Measurements from ENCODE around the gene SECTM1. TPM values are rescaled to one million over a fixed set of nuclear protein-coding genes. Genes with fewer than 3 reads are reported as not detected.
"Not testable (repeated sequence)": the region's sequence is repeated elsewhere in the genome, so short reads cannot be mapped to it uniquely, and the experiment has no call there.

SECTM1 gene
- total RNA-seq, 1 donor from 2014 or later, result 0.27 TPM

GRCh38 chr17:82377924-82378740 lies 44.6 kb upstream of the SECTM1 start:
- Mint-ChIP-seq H3K4me3 (ENCODE audit: unreplicated experiment) (no peak overlapping the region), H3K9me3 (ENCODE audit: unreplicated experiment) (no peaks in the 10 kb centered on the region), H3K27me3 (ENCODE audit: low read depth, unreplicated experiment) (peaks cover 41% of the 10 kb centered on the region), H3K36me3 (ENCODE audit: low read depth, unreplicated experiment) (no peaks in the 10 kb centered on the region), H3K27ac (ENCODE audit: unreplicated experiment) (no peak overlapping the region), H3K4me1 (ENCODE audit: low read depth, unreplicated experiment) (no peaks in the 10 kb centered on the region)
- H3K27me3 ChIP-seq (ENCODE audit: insufficient read depth, low read length), result peaks cover 29% of the 10 kb centered on the region
- no peak overlapping the region for H3K27ac ChIP-seq (ENCODE audit: low read depth, low read length)
- H4K20me1 ChIP-seq (ENCODE audit: insufficient read depth, low read length), result no peaks in the 10 kb centered on the region
- H3K9me3 ChIP-seq (ENCODE audit: insufficient read depth, low read depth, low read length), result no peaks in the 10 kb centered on the region
- no peak for DNase-seq (ENCODE audit: low read depth)
- FAIRE-seq, result no peak
- H3K4me2 ChIP-seq (ENCODE audit: low read length), result no peak overlapping the region
- no peaks in the 10 kb centered on the region for H3K4me1 ChIP-seq (ENCODE audit: insufficient read depth, low read length)
- H3K79me2 ChIP-seq (ENCODE audit: insufficient read depth, low read length), result no peaks in the 10 kb centered on the region
- H3K9ac ChIP-seq (ENCODE audit: low read length), result no peak overlapping the region
- no peak overlapping the region for H3K4me3 ChIP-seq (ENCODE audit: insufficient read depth, low read depth, low read length)
- H3K36me3 ChIP-seq (ENCODE audit: insufficient read depth, low read length), result no peaks in the 10 kb centered on the region
- TF ChIP-seq EZH2 (IDR thresholded peaks at IDR 0.05; ENCODE audit: insufficient read depth, low read length), result no peak
- no peak for TF ChIP-seq CTCF (IDR thresholded peaks at IDR 0.05; ENCODE audit: insufficient read depth, low read depth, low read length)
- no peak overlapping the region for H2AFZ ChIP-seq (ENCODE audit: low read depth, low read length)

- H3K27me3 Mint-ChIP-seq (ENCODE audit: low read depth, unreplicated experiment), result peaks cover 47% of the 10 kb centered on the region
- not testable (repeated sequence) for H3K27ac Mint-ChIP-seq (ENCODE audit: unreplicated experiment)
- peaks cover 36% of the 10 kb centered on the region for H3K27me3 ChIP-seq (ENCODE audit: insufficient read depth, low read length)
These were observed 43.7 kb upstream of the SECTM1 start for GRCh38 chr17:82377294-82377693.

GRCh38 chr17:82376042-82376730 lies 42.6 kb upstream of the SECTM1 start:
- no peaks in the 10 kb centered on the region for H3K4me1 Mint-ChIP-seq (ENCODE audit: low read depth, unreplicated experiment)
- TF ChIP-seq EZH2 (IDR thresholded peaks at IDR 0.05; ENCODE audit: insufficient read depth, low read length), result no peak
- TF ChIP-seq CTCF (IDR thresholded peaks at IDR 0.05; ENCODE audit: insufficient read depth, low read depth, low read length), result no peak

More at GRCh38 chr17:82377294-82377693, 43.7 kb upstream of the SECTM1 start:
- not testable (repeated sequence) for H3K4me3 Mint-ChIP-seq (ENCODE audit: unreplicated experiment); H3K36me3 Mint-ChIP-seq (ENCODE audit: low read depth, unreplicated experiment); H3K4me3 ChIP-seq (ENCODE audit: insufficient read depth, low read depth, low read length); H3K4me2 ChIP-seq (ENCODE audit: low read length); H3K4me1 ChIP-seq (ENCODE audit: insufficient read depth, low read length); H3K36me3 ChIP-seq (ENCODE audit: insufficient read depth, low read length); H2AFZ ChIP-seq (ENCODE audit: low read depth, low read length); FAIRE-seq; DNase-seq (ENCODE audit: low read depth); H3K9me3 Mint-ChIP-seq (ENCODE audit: unreplicated experiment); H4K20me1 ChIP-seq (ENCODE audit: insufficient read depth, low read length); H3K9me3 ChIP-seq (ENCODE audit: insufficient read depth, low read depth, low read length); H3K9ac ChIP-seq (ENCODE audit: low read length); H3K4me1 Mint-ChIP-seq (ENCODE audit: low read depth, unreplicated experiment); H3K27ac ChIP-seq (ENCODE audit: low read depth, low read length); H3K79me2 ChIP-seq (ENCODE audit: insufficient read depth, low read length)

More at GRCh38 chr17:82376042-82376730, 42.6 kb upstream of the SECTM1 start:
- no peaks in the 10 kb centered on the region for H3K9me3 Mint-ChIP-seq (ENCODE audit: unreplicated experiment)
- H3K27ac Mint-ChIP-seq (ENCODE audit: unreplicated experiment), result no peak overlapping the region
- no peak overlapping the region for H3K4me2 ChIP-seq (ENCODE audit: low read length)
- no peak overlapping the region for H3K4me3 ChIP-seq (ENCODE audit: insufficient read depth, low read depth, low read length)
- no peaks in the 10 kb centered on the region for H3K36me3 ChIP-seq (ENCODE audit: insufficient read depth, low read length)
- H3K79me2 ChIP-seq (ENCODE audit: insufficient read depth, low read length), result no peaks in the 10 kb centered on the region
- DNase-seq (ENCODE audit: low read depth), result no peak
- no peaks in the 10 kb centered on the region for H3K4me1 ChIP-seq (ENCODE audit: insufficient read depth, low read length)
- no peaks in the 10 kb centered on the region for H4K20me1 ChIP-seq (ENCODE audit: insufficient read depth, low read length)
- H3K27ac ChIP-seq (ENCODE audit: low read depth, low read length), result no peak overlapping the region
- no peak for FAIRE-seq
- no peak overlapping the region for H3K9ac ChIP-seq (ENCODE audit: low read length)
- H3K9me3 ChIP-seq (ENCODE audit: insufficient read depth, low read depth, low read length), result no peaks in the 10 kb centered on the region
- no peak overlapping the region for H2AFZ ChIP-seq (ENCODE audit: low read depth, low read length)
- peaks cover 37% of the 10 kb centered on the region for H3K27me3 ChIP-seq (ENCODE audit: insufficient read depth, low read length)
- no peak overlapping the region for H3K4me3 Mint-ChIP-seq (ENCODE audit: unreplicated experiment)
- no peaks in the 10 kb centered on the region for H3K36me3 Mint-ChIP-seq (ENCODE audit: low read depth, unreplicated experiment)
- H3K27me3 Mint-ChIP-seq (ENCODE audit: low read depth, unreplicated experiment), result peaks cover 40% of the 10 kb centered on the region
